Endothelial cell (in vitro differentiated cells): Measurements from ENCODE around the gene TCEAL1. TPM values are rescaled to one million over a fixed set of nuclear protein-coding genes. Genes with fewer than 3 reads are reported as not detected.

Source experiments
- DNase-seq: peaks from one replicate; pipeline ENCODE4 v3.0.0; 2021; ENCODE audit warnings: low spot score
- H3K27ac Mint-ChIP-seq: one replicate; pipeline ENCODE4 v1.8.0; 2021; ENCODE audit warnings: mixed read lengths, inconsistent platforms; ENCODE audit not compliant: unreplicated experiment
- H3K27me3 Mint-ChIP-seq: one replicate; pipeline ENCODE4 v1.8.0; 2021; ENCODE audit warnings: mild to moderate bottlenecking, moderate library complexity, mixed read lengths, inconsistent platforms; ENCODE audit not compliant: unreplicated experiment
- H3K36me3 Mint-ChIP-seq: one replicate; pipeline ENCODE4 v1.8.0; 2021; ENCODE audit warnings: mild to moderate bottlenecking, low read depth, mixed read lengths, inconsistent platforms; ENCODE audit not compliant: unreplicated experiment
- H3K4me1 Mint-ChIP-seq: one replicate; pipeline ENCODE4 v1.8.0; 2021; ENCODE audit warnings: mild to moderate bottlenecking, mixed read lengths, inconsistent platforms; ENCODE audit not compliant: unreplicated experiment
- H3K4me3 Mint-ChIP-seq: one replicate; pipeline ENCODE4 v1.8.0; 2021; ENCODE audit warnings: mild to moderate bottlenecking, mixed read lengths, inconsistent platforms; ENCODE audit not compliant: unreplicated experiment
- H3K9me3 Mint-ChIP-seq: one replicate; pipeline ENCODE4 v1.8.0; 2021; ENCODE audit warnings: mixed read lengths, inconsistent platforms; ENCODE audit not compliant: unreplicated experiment
- total RNA-seq: library from RNA; stranded (reverse); fragmentation: NEBNext Ultra II Directional; extraction: Animal tissue kit (Norgen Biotek cat#: 25700); gene quantifications from one replicate; pipeline ENCODE4 v1.2.1, GENCODE V29; 2021; ENCODE audit not compliant: unreplicated experiment
- TF ChIP-seq, protein P1 (sequence below): fragments of 200-600 bp; sonication (generic); IDR thresholded peaks from one replicate; pipeline ENCODE4 v1.5.0; 2021; ENCODE audit warnings: antibody characterized with exemption; ENCODE audit not compliant: unreplicated experiment

TCEAL1 gene
- total RNA-seq, 1 donor from 2014 or later, result 12.5 TPM

GRCh38 chrX:103613362-103613890 lies 15.3 kb upstream of the TCEAL1 start:
- no peak for DNase-seq
- Mint-ChIP-seq H3K4me1 (peaks cover 3% of the 10 kb centered on the region), H3K4me3 (no peak overlapping the region), H3K27ac (no peak overlapping the region), H3K9me3 (no peaks in the 10 kb centered on the region), H3K36me3 (no peaks in the 10 kb centered on the region), H3K27me3 (no peaks in the 10 kb centered on the region)
- TF ChIP-seq, protein P1, sequence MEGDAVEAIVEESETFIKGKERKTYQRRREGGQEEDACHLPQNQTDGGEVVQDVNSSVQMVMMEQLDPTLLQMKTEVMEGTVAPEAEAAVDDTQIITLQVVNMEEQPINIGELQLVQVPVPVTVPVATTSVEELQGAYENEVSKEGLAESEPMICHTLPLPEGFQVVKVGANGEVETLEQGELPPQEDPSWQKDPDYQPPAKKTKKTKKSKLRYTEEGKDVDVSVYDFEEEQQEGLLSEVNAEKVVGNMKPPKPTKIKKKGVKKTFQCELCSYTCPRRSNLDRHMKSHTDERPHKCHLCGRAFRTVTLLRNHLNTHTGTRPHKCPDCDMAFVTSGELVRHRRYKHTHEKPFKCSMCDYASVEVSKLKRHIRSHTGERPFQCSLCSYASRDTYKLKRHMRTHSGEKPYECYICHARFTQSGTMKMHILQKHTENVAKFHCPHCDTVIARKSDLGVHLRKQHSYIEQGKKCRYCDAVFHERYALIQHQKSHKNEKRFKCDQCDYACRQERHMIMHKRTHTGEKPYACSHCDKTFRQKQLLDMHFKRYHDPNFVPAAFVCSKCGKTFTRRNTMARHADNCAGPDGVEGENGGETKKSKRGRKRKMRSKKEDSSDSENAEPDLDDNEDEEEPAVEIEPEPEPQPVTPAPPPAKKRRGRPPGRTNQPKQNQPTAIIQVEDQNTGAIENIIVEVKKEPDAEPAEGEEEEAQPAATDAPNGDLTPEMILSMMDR, result no peak

DNA sequence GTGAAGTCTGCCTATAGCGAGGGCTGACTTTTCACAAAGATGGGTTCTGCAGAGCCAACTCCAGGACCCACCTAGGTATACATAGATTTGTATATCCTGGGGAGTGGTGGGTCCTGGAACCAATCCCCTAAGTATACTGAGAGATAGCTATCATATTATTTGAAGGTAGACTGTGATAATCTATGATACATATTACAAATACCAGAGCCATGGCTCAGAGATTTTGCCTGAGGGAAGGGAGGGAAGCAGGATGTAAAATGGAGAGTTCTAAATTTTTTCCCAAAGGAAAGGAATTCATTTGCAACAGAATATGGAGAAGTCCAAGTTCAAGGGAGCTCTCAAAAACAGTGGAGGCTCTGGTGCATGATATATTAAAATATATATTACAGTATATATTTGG lies 13.8 kb upstream of the TCEAL1 start:
- no peak overlapping the region for H3K27ac Mint-ChIP-seq
- no peak for DNase-seq
- H3K4me3 Mint-ChIP-seq, result no peak overlapping the region
- H3K4me1 Mint-ChIP-seq, result no peaks in the 10 kb centered on the region
- TF ChIP-seq, protein P1, result no peak
- no peaks in the 10 kb centered on the region for H3K9me3 Mint-ChIP-seq
- H3K27me3 Mint-ChIP-seq, result no peaks in the 10 kb centered on the region
- H3K36me3 Mint-ChIP-seq, result no peaks in the 10 kb centered on the region

DNA sequence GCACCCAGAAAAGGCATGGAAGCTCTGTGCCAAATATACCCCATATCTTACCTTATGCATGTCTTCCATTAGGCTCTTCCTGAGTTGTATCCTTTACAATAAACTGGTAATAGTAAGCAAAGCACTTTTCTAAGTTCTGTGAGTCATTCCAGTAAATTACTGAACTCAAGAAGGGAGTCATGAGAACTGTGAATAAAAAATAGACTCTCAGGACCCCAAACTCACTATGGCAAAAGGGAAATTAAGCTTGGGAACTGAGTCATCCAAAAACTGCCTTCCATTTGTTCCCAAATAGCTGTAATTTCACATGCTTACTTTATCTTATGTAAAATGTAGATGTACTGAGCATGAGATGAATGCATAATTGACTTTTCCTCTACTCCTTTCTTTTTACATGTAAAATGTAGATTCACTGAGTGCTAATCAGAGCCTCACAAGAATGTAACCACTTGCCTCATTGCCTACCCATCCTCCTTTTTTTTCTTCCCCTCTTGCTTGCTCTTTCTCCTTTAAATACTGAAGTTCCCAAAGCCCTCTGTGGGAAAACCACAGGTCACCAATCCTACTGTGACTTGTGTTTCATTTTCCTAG lies 12.9 kb upstream of the TCEAL1 start:
- Mint-ChIP-seq H3K27ac (no peak overlapping the region), H3K9me3 (no peaks in the 10 kb centered on the region), H3K4me1 (no peaks in the 10 kb centered on the region), H3K4me3 (no peak overlapping the region), H3K36me3 (no peaks in the 10 kb centered on the region), H3K27me3 (no peaks in the 10 kb centered on the region)
- TF ChIP-seq, protein P1, result no peak
- no peak for DNase-seq

GRCh38 chrX:103616676-103617186 lies 12.0 kb upstream of the TCEAL1 start:
- H3K4me1 Mint-ChIP-seq, result no peaks in the 10 kb centered on the region
- H3K36me3 Mint-ChIP-seq, result no peaks in the 10 kb centered on the region
- H3K4me3 Mint-ChIP-seq, result no peak overlapping the region
- DNase-seq, result no peak
- TF ChIP-seq, protein P1, result no peak
- no peaks in the 10 kb centered on the region for H3K9me3 Mint-ChIP-seq
- H3K27ac Mint-ChIP-seq, result no peak overlapping the region
- no peaks in the 10 kb centered on the region for H3K27me3 Mint-ChIP-seq

DNA sequence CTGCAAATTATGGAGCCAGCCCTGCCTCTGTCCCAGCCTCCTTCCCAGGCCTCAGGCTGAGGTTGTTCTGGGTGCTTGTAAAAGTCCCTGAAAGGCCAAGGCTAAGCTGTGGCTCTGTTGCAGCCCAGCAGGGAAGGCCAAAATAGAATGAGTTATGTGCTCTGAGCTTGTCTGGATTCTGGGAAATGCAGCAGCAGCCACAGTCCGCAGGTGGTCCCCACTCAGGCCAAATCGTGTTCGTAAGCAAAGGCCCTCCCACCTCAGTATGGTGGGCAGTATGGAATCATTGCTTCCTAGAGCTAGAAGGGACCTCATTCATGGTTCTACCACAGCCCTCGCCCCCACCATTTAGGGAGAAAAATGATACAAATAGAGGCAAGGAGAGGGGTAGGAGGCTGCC lies 4.7 kb upstream of the TCEAL1 start:
- Mint-ChIP-seq H3K27ac (no peak overlapping the region), H3K4me3 (no peak overlapping the region), H3K9me3 (no peaks in the 10 kb centered on the region), H3K36me3 (no peaks in the 10 kb centered on the region), H3K4me1 (peaks cover 5% of the 10 kb centered on the region), H3K27me3 (no peaks in the 10 kb centered on the region)
- TF ChIP-seq, protein P1, result no peak
- DNase-seq, result no peak
